HG03159 (cell line): ENCODE measurements around the gene EPHA10.

Experiments
- ATAC-seq: cut with Tn5 transposase; IDR thresholded peaks from one replicate; pipeline ENCODE4 v1.9.1; 2021; ENCODE audit warnings: mild to moderate bottlenecking, moderate library complexity; ENCODE audit not compliant: unreplicated experiment

Gene EPHA10

GRCh38 chr1:37677808-37678207 is 87.1 kb downstream of the EPHA10 start:
- no peak for ATAC-seq

- no peak for ATAC-seq
Measured at GRCh38 chr1:37677143-37677439, 87.8 kb downstream of the EPHA10 start.

GRCh38 chr1:37676281-37677142 is 88.4 kb downstream of the EPHA10 start:
- no peak for ATAC-seq

GRCh38 chr1:37673920-37674319 is 91.0 kb downstream of the EPHA10 start:
- ATAC-seq: no peak

GRCh38 chr1:37672136-37672870 is 92.6 kb downstream of the EPHA10 start:
- ATAC-seq: no peak

- no peak for ATAC-seq
Measured at GRCh38 chr1:37671261-37671660, 93.7 kb downstream of the EPHA10 start.

- ATAC-seq: no peak
Measured at GRCh38 chr1:37670133-37670532, 94.8 kb downstream of the EPHA10 start.

- ATAC-seq: no peak
Measured at GRCh38 chr1:37667023-37667671, 97.8 kb downstream of the EPHA10 start.

- ATAC-seq: no peak
Measured at GRCh38 chr1:37666241-37666867, 98.6 kb downstream of the EPHA10 start.
